HG03159 (cell line): ENCODE data around the gene ITPR1.

Source experiments
- ATAC-seq: cut with Tn5 transposase; IDR thresholded peaks from one replicate; pipeline ENCODE4 v1.9.1; 2021; ENCODE audit warnings: mild to moderate bottlenecking, moderate library complexity; ENCODE audit not compliant: unreplicated experiment

ITPR1 gene

DNA sequence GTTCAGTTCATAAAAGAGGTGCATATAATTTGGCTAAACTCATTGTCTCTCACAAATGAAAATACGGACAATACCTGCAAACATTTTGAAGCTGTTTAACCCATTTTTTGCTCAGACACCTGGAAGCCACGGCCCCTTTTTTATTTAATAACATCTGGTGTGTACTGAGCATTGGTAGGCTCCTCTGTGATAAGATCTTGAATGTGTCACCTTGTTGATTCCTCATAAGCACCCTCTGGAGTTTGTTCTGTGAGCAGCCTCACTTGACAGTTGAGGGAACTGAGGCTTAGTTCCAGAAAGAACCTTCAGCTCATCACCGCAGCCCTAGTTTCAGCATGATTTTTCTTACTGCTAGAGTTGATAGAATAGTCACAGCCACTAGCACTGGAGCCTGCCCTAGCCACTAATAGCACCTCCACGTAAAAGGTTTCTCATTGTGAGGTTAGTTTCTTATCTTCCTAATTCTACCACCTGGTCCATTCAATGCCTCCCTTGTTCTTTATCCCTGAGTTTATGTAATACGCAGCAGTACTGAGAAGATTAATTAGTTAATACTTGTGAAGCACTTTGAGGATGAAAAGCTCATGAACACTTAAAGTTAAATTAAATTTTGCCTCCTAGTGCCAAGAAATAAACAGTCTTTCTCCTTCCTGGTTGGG, 71.9 kb downstream of the ITPR1 start:
- ATAC-seq: no peak

DNA sequence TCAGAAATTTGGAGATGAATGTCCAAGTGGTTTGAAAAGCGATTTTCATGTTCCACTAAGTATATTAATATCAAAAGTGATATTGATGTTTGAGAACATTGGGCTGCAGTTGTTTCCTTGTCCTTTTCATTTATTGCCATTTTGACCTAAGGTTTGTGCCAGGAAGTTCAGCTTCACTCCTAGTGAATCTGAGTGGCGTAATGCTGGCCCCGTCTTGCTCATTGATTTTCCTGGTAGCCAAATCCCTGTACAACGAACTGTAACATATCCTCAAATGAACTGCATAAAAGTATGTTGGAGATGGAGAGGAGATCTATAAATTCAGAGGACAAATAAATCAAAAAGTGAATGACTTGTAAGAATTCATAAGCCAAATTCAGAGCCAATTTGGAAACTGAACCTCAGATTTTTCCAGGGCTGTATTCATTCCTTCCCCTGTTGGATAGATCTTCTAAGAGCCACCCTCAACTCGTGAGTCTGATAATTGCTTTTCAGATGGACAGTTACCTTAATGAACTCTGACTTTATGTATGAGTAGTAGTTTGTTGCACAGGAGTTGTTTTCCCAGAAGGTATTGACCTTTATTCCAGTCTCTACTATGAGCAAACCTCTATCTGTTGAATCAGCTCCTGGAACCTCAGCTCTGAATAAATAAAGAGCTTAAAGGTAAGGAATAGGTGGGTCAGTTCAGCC, 72.8 kb downstream of the ITPR1 start:
- no peak for ATAC-seq

- no peak for ATAC-seq
These were observed 75.7 kb downstream of the ITPR1 start for GRCh38 chr3:4568841-4569240.

DNA sequence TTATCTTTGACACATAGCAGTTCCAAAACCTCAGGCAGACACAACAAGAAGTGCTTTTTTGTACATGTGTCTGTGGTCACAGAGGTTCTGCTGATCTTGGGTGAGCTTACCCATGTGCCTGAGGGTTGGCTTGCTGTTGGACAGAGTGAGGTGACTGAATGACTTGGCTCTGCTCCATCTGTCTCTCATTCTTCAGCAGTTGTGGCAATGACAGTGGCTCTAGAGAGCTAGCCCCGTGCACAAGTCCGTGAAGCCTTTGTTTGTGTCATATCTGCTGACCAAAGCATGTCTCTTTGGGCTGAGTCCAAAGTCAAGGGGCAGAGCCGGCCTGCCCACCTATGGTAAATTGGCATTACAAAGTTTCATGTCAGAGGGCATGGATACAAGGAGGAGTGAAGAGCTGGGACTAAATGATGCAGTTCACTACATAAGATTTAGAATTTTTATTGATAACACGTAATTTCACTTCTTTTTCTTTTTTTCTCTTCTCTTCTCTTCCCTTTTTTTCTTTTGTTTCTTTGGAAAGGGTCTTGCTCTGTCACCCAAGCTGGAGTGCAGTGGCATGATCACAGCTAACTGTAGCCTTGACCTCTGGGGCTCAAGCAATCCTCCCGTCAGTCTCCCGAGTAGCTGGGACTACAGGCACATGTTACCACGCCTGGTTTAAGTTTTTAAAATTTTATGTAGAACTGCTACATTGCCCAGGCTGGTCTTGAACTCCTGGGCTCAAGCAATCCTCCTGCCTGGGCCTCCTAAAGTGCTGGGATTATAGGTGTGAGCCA, 77.9 kb downstream of the ITPR1 start:
- no peak for ATAC-seq

- ATAC-seq: peak; percentile 55
These were observed 78.7 kb downstream of the ITPR1 start for GRCh38 chr3:4571690-4572334.

GRCh38 chr3:4573153-4573552, 80.0 kb downstream of the ITPR1 start:
- ATAC-seq: no peak

- no peak for ATAC-seq
These were observed 81.3 kb downstream of the ITPR1 start for GRCh38 chr3:4574426-4574965.

GRCh38 chr3:4575381-4575780, 82.2 kb downstream of the ITPR1 start:
- no peak for ATAC-seq

GRCh38 chr3:4577721-4578120, 84.6 kb downstream of the ITPR1 start:
- no peak for ATAC-seq

- ATAC-seq: no peak
These were observed 87.4 kb downstream of the ITPR1 start for GRCh38 chr3:4580346-4581123.

GRCh38 chr3:4581124-4581424, 87.9 kb downstream of the ITPR1 start:
- no peak for ATAC-seq

GRCh38 chr3:4581498-4581897, 88.3 kb downstream of the ITPR1 start:
- ATAC-seq: no peak

- ATAC-seq: no peak
These were observed 88.9 kb downstream of the ITPR1 start for GRCh38 chr3:4581920-4582611.

- no peak for ATAC-seq
These were observed 89.5 kb downstream of the ITPR1 start for GRCh38 chr3:4582624-4583023.

GRCh38 chr3:4583416-4583815, 90.3 kb downstream of the ITPR1 start:
- no peak for ATAC-seq

GRCh38 chr3:4584456-4585249, 91.5 kb downstream of the ITPR1 start:
- ATAC-seq: no peak

- ATAC-seq: no peak
These were observed 93.2 kb downstream of the ITPR1 start for GRCh38 chr3:4586381-4586780.

GRCh38 chr3:4587061-4587837, 94.1 kb downstream of the ITPR1 start:
- no peak for ATAC-seq

DNA sequence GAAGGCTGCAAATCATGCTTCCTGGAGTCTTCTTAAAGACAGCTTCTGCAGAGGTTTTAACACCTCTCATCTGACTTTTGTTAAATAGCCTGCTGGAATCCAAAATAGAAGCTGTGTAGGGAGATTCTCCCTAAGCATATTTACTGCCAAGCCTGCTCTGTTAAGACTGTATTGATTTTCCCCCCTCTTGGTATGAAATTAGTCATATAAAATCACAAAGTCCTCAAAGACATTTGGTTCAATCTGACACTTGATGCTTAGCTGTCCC, 94.6 kb downstream of the ITPR1 start:
- ATAC-seq: no peak
